Panc1 (cell line): ENCODE data around the gene VPS36. TPM values are rescaled to one million over a fixed set of nuclear protein-coding genes. Genes with fewer than 3 reads are reported as not detected.
"Not testable (repeated sequence)": the region's sequence is repeated elsewhere in the genome, so short reads cannot be mapped to it uniquely, and the experiment has no call there.

Source experiments
- ATAC-seq: fragments of 200-7000 bp; cut with Tn5 transposase; 2 replicates; pipeline ENCODE4 v1.9.1; 2020; ENCODE audit warnings: mild to moderate bottlenecking, moderate library complexity
- BruUV-seq: library from RNA; stranded (reverse); fragments of 400-500 nt; replicated peaks from 2 replicates; lab custom pipeline; 2021; lab: Mats Ljungman, UMichigan
- CTCF ChIA-PET: fragments of 300-600 bp; sonication (Branson Sonifier 250); formaldehyde crosslinking; loops from one replicate; lab custom pipeline; 2022; ENCODE audit warnings: antibody characterized with exemption; lab: Charles Lee
- POLR2A ChIA-PET: fragments of 300-600 bp; sonication (Branson Sonifier 250); formaldehyde crosslinking; loops from one replicate; lab custom pipeline; 2022; ENCODE audit warnings: antibody characterized with exemption; lab: Charles Lee
- DNase-seq: peaks from one replicate; pipeline ENCODE4 v3.0.0-alpha.2; 2010; ENCODE audit warnings: low read depth, low spot score
- H3K27ac ChIP-seq: 2 replicates; pipeline ENCODE4 v1.5.1; 2011; ENCODE audit warnings: mild to moderate bottlenecking, low read length, inconsistent platforms
- H3K27me3 ChIP-seq: fragments of 200-500 bp; sonication (Bioruptor generic); 2 replicates; pipeline ENCODE4 v1.6.0; 2014; ENCODE audit warnings: low read length, inconsistent platforms; ENCODE audit not compliant: control insufficient read depth, insufficient read depth
- H3K36me3 ChIP-seq: fragments of 200-500 bp; sonication (Bioruptor generic); 2 replicates; pipeline ENCODE4 v1.5.1; 2014; ENCODE audit warnings: inconsistent platforms, mild to moderate bottlenecking, low read length, moderate library complexity; ENCODE audit not compliant: control insufficient read depth, insufficient read depth
- H3K4me1 ChIP-seq: 2 replicates; pipeline ENCODE4 v1.5.1; 2011; ENCODE audit warnings: inconsistent platforms, mild to moderate bottlenecking, low read length, moderate library complexity; ENCODE audit not compliant: control insufficient read depth, insufficient read depth
- H3K4me3 ChIP-seq, 2 experiments: 2 replicates each; pipeline ENCODE4 v1.5.1; 2011 to 2012; ENCODE audit warnings: low read depth in 2 of 2, low read length in 2 of 2, mild to moderate bottlenecking in 2 of 2, inconsistent platforms in 1 of 2, moderate library complexity in 1 of 2
- H3K9me3 ChIP-seq: fragments of 200-500 bp; sonication (Bioruptor generic); 2 replicates; pipeline ENCODE4 v1.5.1; 2014; ENCODE audit warnings: low read depth, mild to moderate bottlenecking, inconsistent platforms, low read length, moderate library complexity; ENCODE audit not compliant: control insufficient read depth, insufficient read depth
- POLR2AphosphoS5 ChIP-seq: IDR thresholded peaks from 2 replicates; pipeline ENCODE4 v1.6.1; 2012; ENCODE audit warnings: mild to moderate bottlenecking, low read depth, low read length, moderate library complexity
- SIN3A ChIP-seq: IDR thresholded peaks from 2 replicates; pipeline ENCODE4 v1.6.1; 2012; ENCODE audit warnings: low read depth, mild to moderate bottlenecking, low read length, moderate library complexity, borderline replicate concordance; ENCODE audit not compliant: insufficient read depth
- TCF7L2 ChIP-seq: IDR thresholded peaks from 2 replicates; pipeline ENCODE4 v1.6.1; 2011; ENCODE audit warnings: mild to moderate bottlenecking, low read depth, low read length, inconsistent platforms
- in situ Hi-C: cut with HindIII; loops from 2 replicates; pipeline ENCODE4 v1.10.0; 2016; ENCODE audit warnings: low sequenced_read_pairs, low pct_unique_long_range_greater_than_20kb
- intact Hi-C: fragments of 100-400 bp; cut with micrococcal nuclease; formaldehyde crosslinking; loops from one replicate; pipeline ENCODE4 v1.10.0; 2022; ENCODE audit not compliant: unreplicated experiment
- total RNA-seq: library from RNA; stranded (reverse); gene quantifications from one replicate; pipeline ENCODE4 v1.2.1, GENCODE V29; 2021; ENCODE audit not compliant: unreplicated experiment
- TF ChIP-seq, protein P1 (sequence below), 2 experiments: IDR thresholded peaks; 2 replicates each; pipeline ENCODE4 v1.6.1; 2011 to 2012; ENCODE audit warnings: low read depth in 2 of 2, control low read depth in 1 of 2, low read length in 1 of 2, mild to moderate bottlenecking in 1 of 2, moderate library complexity in 1 of 2; ENCODE audit not compliant: insufficient read depth in 1 of 2
- TF ChIP-seq, protein P2 (sequence below): fragments of 450-650 bp; IDR thresholded peaks from 2 replicates; pipeline ENCODE4 v1.5.1; 2017; ENCODE audit warnings: mild to moderate bottlenecking

The VPS36 gene
- total RNA-seq, 1 experiment from 2014 or later: 32.1 TPM

DNA sequence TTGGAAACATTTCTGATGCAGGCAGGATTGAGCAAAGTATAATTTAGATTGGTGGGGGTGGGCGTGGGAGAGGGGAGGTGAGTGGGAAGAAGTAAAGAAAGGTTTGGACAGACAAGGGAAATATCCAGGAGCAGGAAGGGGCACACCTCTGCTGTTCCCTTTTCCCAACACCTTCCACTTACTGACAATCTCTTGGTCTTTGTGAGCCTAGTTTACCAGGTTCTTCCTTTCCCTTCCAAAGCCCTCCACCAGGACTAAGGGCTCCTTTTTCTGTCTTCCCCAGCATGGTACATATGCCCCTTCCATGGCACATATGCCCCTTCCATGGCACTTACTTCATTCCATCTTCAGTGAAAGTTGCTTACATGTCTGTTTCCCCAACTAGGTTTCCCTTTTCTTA is 38.3 kb downstream of the VPS36 start:
- no peak for ATAC-seq
- Histone ChIP-seq H3K9me3 (no peaks in the 10 kb centered on the region), H3K4me1 (no peaks in the 10 kb centered on the region), H3K27ac (no peak overlapping the region), H3K27me3 (no peaks in the 10 kb centered on the region), H3K4me3 (no peak overlapping the region), H3K36me3 (peaks cover 7% of the 10 kb centered on the region; the same call in 1 of the 2 replicates)
- POLR2A ChIA-PET: no interaction called here
- in situ Hi-C loops (no loop called here), intact Hi-C loops (no loop called here)
- TF ChIP-seq TCF7L2 (no peak), POLR2AphosphoS5 (no peak), SIN3A (no peak)
- TF ChIP-seq, protein P1, sequence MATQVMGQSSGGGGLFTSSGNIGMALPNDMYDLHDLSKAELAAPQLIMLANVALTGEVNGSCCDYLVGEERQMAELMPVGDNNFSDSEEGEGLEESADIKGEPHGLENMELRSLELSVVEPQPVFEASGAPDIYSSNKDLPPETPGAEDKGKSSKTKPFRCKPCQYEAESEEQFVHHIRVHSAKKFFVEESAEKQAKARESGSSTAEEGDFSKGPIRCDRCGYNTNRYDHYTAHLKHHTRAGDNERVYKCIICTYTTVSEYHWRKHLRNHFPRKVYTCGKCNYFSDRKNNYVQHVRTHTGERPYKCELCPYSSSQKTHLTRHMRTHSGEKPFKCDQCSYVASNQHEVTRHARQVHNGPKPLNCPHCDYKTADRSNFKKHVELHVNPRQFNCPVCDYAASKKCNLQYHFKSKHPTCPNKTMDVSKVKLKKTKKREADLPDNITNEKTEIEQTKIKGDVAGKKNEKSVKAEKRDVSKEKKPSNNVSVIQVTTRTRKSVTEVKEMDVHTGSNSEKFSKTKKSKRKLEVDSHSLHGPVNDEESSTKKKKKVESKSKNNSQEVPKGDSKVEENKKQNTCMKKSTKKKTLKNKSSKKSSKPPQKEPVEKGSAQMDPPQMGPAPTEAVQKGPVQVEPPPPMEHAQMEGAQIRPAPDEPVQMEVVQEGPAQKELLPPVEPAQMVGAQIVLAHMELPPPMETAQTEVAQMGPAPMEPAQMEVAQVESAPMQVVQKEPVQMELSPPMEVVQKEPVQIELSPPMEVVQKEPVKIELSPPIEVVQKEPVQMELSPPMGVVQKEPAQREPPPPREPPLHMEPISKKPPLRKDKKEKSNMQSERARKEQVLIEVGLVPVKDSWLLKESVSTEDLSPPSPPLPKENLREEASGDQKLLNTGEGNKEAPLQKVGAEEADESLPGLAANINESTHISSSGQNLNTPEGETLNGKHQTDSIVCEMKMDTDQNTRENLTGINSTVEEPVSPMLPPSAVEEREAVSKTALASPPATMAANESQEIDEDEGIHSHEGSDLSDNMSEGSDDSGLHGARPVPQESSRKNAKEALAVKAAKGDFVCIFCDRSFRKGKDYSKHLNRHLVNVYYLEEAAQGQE (IDR thresholded peaks at IDR 0.05; ENCODE audit: insufficient read depth in 1 of 2, low read depth in 2 of 2, low read length in 1 of 2): no peak
- TF ChIP-seq, protein P2, sequence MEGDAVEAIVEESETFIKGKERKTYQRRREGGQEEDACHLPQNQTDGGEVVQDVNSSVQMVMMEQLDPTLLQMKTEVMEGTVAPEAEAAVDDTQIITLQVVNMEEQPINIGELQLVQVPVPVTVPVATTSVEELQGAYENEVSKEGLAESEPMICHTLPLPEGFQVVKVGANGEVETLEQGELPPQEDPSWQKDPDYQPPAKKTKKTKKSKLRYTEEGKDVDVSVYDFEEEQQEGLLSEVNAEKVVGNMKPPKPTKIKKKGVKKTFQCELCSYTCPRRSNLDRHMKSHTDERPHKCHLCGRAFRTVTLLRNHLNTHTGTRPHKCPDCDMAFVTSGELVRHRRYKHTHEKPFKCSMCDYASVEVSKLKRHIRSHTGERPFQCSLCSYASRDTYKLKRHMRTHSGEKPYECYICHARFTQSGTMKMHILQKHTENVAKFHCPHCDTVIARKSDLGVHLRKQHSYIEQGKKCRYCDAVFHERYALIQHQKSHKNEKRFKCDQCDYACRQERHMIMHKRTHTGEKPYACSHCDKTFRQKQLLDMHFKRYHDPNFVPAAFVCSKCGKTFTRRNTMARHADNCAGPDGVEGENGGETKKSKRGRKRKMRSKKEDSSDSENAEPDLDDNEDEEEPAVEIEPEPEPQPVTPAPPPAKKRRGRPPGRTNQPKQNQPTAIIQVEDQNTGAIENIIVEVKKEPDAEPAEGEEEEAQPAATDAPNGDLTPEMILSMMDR: no peak
- CTCF ChIA-PET: no interaction called here
- BruUV-seq: no TSS peak
- DNase-seq: no peak

DNA sequence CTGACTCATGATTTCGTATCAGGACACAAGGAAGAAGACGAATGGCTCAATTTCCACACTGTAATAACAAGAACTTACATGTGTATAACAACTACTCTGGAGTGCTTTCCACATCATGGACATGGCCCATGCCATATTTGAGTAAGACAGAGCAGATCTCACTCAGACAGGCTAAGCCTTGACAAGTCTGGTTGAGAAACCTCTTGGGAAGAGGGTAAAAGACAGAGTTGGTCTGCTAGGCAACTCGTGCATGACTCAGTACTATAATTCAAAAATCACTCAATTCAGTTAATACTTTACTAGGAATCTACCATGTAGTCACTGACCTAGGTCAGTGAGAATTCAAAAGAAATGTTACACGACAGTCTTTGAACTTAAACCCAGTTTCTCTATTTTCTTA is 38.8 kb downstream of the VPS36 start:
- no peak overlapping the region for H3K27ac ChIP-seq
- no peaks in the 10 kb centered on the region for H3K4me1 ChIP-seq
- H3K9me3 ChIP-seq: no peaks in the 10 kb centered on the region
- H3K36me3 ChIP-seq: peaks cover 7% of the 10 kb centered on the region; the same call in 1 of the 2 replicates
- H3K27me3 ChIP-seq: no peaks in the 10 kb centered on the region
- BruUV-seq: no TSS peak
- intact Hi-C loops (no loop called here), in situ Hi-C loops (no loop called here)
- CTCF ChIA-PET: no interaction called here
- H3K4me3 ChIP-seq: no peak overlapping the region
- POLR2A ChIA-PET: no interaction called here
- ATAC-seq (no peak), DNase-seq (no peak)
- no peak for TF ChIP-seq TCF7L2

DNA sequence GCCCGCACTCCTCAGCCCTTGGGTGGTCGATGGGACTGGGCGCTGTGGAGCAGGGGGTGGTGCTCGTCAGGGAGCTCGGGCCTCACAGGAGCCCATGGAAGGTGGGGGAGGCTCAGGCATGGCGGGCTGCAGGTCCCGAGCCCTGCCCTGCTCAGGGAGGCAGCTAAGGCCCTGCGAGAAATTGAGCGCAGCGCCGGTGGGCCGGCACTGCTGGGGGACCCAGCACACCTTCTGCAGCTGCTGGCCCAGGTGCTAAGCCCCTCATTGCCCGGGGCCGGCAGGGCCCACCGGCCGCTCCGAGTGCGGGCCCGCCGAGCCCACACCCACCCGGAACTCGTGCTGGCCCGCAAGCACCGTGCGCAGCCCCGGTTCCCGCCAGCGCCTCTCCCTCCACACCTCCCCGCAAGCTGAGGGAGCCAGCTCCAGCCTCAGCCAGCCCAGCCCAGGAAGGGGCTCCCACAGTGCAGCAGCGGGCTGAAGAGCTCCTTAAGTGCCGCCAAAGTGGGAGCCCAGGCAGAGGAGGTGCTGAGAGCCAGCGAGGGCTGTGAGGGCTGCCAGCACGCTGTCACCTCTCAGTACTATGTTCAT is 42.3 kb downstream of the VPS36 start:
- POLR2A ChIA-PET: interaction anchor here (0.6 kb wide), 1 partner anchor 17 kb away, joined by 6 read pairs; no protein-coding TSS in a partner anchor
- H3K9me3 ChIP-seq, H3K36me3 ChIP-seq, H3K4me3 ChIP-seq, CTCF ChIA-PET, BruUV-seq, ATAC-seq, intact Hi-C loops, H3K27me3 ChIP-seq, H3K4me1 ChIP-seq, DNase-seq, H3K27ac ChIP-seq, in situ Hi-C loops: not testable (repeated sequence)

DNA sequence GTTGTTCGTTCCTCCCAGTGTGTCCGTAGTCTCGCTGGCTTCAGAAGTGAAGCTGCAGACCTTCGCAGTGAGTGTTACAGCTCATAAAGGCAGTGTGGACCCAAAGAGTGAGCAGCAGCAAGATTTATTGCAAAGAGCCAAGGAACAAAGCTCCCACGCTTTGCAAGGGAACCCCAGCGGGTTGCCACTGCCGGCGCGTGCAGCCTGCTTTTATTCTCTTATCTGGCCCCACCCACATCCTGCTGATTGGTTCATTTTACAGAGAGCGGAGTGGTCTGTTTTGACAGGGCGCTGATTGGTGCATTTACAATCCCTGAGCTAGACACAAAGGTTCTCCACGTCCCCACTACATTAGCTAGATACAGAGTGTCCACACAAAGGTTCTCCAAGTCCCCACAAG is 43.0 kb downstream of the VPS36 start:
- POLR2A ChIA-PET, H3K4me3 ChIP-seq, ATAC-seq, intact Hi-C loops, H3K9me3 ChIP-seq, H3K27me3 ChIP-seq, in situ Hi-C loops, H3K36me3 ChIP-seq, H3K27ac ChIP-seq, BruUV-seq, DNase-seq, H3K4me1 ChIP-seq, CTCF ChIA-PET: not testable (repeated sequence)
